Hypothalamus (tissue), 51 donors: ENCODE measurements around the gene DLG3.
A peak's percentile ranks its signal among the peaks of the same experiment; 100 is the strongest.
"Not testable (repeated sequence)": the region's sequence is repeated elsewhere in the genome, so short reads cannot be mapped to it uniquely, and the experiment has no call there.

Source experiments
- DNase-seq, 51 donors: peaks; one replicate each; lab custom pipeline; 2025; lab: John Stamatoyannopoulos, UW

The DLG3 gene

DNA sequence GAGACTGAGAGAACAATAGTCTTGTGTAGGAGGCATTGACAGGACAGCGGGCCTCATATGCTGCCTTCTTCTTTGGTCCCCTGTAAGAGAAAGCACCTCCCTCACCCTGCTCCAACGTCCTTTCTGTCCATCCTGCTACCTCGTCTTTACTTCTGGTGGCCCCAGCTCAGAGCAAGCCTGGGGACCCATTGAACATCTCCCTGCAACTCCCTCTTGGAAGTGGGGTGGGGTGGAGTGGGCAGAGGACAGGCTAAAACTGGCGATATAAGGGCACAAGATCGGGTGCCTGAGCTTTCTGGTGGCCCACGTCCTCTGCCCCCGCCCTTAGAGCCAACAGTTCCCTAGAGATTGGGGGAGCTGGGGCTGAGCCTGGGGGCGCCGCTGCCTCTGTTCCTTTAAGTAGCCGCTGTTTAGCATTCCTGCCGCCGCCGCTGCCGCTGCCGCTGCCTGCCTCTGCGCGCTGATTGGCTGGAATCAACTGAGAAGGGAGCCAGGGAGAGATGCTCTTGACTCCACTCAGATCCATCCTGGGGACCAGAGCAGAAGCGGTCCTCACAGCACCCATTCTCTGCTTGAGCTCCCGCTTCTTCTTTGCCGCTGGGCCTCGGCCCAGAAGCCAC, at the start of gene DLG3:
Gene DLG3 (plus strand): TSS at position 510 of the 620 bp plus-strand sequence. CDS start 367 bp downstream, outside the sequence.
- DNase-seq = peak in 42 of 51 donors; percentile 0 to 77 (median 44)

DNA sequence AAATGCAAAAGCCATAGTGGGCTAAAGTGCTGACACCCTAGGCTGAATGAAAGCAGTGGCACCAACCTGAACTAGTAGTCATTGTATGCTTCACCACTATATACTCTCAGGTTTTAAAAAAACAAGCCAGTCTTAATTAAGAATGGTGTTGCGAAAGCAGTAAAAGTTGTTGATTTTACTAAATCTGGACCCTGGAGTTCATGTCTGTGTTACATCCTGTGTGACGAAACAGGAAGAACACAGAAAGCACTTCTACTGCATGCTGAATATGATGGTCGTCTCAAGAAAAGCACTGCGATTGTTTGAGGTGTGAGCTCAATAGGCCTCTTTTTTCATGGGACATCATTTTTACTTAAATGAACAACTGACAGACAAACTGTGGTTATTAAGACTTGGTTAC, 45.7 kb upstream of the DLG3 start:
- DNase-seq = no peak

DNA sequence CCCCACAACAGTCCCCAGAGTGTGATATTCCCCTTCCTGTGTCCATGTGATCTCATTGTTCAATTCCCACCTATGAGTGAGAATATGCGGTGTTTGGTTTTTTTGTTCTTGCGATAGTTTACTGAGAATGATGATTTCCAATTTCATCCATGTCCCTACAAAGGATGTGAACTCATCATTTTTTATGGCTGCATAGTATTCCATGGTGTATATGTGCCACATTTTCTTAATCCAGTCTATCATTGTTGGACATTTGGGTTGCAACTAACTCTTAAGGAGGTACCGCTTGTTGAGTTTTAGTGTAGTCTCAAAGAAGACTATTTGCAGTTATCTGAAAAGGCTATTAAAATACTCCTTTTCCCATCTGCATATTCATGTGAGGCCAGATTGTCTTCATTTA, 44.5 kb upstream of the DLG3 start:
- not testable (repeated sequence) for DNase-seq

DNA sequence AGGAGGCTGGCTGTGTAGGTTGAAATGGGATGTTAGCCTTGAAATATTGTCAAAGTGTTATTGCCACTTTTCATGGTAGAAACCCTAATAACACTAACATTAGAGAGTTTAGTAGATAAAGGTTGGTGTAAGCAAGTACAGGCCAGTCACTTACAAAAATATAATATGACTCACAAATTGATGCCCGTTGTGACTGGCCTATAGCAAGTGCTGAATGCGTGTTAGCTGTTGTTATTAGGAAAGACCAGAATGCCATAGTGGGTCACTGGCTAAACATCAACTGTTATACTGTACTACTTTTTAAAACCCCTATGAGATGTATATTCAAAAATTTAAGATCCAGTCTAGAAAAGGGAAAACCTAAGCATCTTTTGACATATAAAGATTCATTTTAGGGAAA, 41.9 kb upstream of the DLG3 start:
- no peak for DNase-seq

DNA sequence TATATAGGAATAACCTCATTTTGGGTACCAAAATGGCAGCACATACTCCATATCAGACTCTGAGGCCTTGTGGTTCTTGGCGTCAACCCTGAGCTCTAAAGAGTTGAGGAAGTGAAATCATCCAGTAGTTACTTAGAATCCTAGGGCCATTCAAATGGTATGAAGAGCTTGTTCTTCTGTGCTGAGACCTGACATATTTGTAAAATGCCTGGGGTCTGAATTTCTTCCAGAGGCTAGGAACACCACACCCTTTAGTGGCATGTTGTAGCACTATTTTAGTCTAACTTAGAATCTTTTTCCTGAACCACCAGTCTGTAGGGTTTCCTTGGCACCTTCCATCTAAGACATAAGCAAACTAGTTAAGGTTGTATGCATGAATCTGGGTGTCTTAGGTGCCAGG, 39.6 kb upstream of the DLG3 start:
- DNase-seq = no peak

DNA sequence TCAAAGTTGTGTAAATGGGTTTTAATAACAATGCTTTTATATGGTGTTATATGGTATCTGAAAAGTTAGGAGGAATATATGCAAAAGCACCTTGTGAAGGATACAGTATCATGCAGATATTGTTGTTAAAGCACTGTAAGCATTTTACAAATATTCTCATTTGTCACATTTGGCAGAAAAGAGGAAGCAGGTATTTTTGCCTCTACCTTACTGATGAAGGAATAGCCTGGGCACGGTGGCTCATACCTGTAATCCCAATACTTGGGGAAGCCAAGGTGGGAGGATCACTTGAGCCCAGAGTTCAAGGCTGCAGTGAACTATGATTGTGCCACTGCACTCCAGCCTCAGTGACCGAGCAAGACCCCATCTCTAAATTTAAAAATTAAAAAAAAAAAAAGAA, 33.7 kb upstream of the DLG3 start:
- no peak for DNase-seq

DNA sequence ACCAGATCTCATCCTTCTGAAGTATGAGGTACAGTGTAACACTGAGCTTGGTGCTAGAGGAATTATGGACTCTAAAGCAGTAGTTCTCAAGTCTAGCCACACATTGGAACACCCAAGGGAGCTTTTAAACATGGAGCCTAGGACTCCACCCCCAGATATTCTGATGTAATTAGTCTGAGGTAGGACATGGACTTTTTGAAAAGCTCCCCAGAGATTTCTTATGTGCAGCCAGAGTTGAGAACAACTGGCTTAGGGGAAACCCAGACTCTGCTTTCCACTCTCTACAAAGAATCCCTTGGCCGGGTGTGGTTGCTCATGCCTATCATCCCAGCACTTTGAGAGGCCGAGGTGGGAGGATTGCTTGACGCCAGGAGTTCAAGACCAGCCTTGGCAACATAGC, 33.2 kb upstream of the DLG3 start:
- no peak for DNase-seq

DNA sequence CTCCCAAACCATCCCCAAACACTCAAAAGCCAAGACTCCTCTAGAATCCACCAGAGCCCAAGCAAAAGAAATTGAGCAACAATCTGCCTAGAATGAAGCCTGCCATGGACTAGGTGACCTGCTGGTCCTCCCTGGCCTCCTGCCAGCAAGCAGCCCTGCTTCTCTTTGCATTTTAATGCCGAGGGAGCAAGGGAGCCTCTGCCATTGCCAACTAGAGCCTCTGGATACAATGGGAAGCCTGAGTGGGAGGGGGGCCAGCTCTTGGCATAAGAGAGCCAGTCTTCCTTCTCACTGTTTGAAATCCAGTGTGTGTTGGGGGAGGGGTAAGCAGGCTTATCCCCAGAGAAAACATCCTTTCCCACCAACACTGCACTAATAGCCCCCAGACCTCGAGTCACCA, 23.0 kb upstream of the DLG3 start:
- peak in 34 of 51 donors; percentile 2 to 81 (median 41) for DNase-seq

DNA sequence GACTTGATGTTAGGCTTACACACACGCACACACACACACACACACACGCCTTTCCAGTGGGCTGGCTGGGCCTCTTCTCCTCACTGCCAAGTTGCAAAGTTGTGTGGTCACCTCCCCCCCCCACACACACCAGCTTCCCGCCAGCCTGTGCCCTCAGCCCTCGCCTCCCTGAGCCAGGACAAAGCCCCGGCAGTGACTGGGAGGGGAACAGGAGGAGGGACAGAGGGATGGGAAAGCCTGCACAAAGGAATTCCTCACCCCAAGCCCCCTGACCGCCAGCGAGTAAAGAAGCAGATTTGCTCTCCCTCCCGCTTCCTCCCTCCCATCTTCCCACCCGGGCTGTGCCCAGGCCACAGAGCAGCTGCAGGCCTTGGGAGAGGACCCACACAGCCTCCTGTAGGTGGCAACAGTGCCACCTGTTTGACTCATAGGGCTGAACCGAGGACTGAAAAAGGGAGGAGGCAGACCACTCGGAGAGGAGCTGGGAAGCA, 21.7 kb upstream of the DLG3 start, which contains the start of gene GDPD2:
Gene GDPD2 (plus strand): TSS at position 464 of the 491 bp plus-strand sequence. CDS start 1,671 bp downstream, outside the sequence.
- DNase-seq = peak in 29 of 51 donors; percentile 2 to 74 (median 36)

DNA sequence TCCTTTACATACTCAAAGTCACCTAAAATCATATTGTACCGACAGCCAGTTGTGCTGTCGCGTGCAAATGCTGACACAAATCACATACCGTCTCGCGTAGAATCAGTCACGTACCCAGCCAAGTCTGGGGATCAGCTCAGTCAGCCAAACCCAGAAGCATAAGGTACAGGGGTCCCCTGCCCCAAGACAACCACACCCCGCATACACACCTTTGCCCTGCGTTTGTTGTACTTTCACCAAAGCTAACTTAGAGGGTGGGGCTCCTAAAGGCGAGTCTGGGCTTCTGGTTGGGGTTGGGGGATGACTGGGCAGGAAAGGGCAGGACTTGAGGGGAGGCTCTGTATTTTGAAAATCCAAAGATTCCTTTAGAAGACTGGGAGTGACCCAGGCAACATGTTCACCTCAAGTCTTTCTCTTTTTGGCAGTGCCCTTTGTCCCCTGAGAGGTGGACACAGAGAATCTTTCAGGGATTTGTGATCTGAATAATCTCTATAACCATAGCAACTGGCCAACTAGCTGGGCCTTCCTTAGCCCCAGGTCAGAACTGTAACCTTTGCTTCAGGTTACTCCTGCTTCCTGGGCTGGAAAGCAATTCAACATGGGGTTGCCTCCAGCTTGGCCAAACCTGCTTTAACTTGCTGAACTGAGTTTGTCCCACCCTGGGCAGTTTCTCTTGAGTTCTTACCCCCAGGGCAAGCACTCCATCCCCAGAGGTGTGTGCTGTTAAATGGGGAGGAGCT, 20.5 kb upstream of the DLG3 start:
- no peak for DNase-seq

DNA sequence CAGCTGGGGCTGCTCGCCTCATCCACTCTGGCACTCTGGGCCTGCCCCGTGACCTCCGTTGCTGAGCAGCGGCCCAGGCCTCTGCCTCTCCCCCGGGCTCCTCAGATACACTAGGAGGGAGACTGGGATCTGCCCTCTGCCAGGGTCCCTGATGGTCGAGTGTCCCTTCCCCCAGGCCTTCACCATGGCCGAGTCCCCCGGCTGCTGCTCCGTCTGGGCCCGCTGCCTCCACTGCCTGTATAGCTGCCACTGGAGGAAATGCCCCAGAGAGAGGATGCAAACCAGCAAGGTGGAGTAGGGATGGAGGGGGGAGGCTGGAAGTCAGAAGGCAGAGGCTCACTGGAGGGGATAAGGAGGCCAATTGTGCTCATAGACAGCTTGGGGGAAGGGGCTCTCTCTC, 19.8 kb upstream of the DLG3 start:
- peak in 2 of 51 donors; percentile 1 to 4 for DNase-seq

DNA sequence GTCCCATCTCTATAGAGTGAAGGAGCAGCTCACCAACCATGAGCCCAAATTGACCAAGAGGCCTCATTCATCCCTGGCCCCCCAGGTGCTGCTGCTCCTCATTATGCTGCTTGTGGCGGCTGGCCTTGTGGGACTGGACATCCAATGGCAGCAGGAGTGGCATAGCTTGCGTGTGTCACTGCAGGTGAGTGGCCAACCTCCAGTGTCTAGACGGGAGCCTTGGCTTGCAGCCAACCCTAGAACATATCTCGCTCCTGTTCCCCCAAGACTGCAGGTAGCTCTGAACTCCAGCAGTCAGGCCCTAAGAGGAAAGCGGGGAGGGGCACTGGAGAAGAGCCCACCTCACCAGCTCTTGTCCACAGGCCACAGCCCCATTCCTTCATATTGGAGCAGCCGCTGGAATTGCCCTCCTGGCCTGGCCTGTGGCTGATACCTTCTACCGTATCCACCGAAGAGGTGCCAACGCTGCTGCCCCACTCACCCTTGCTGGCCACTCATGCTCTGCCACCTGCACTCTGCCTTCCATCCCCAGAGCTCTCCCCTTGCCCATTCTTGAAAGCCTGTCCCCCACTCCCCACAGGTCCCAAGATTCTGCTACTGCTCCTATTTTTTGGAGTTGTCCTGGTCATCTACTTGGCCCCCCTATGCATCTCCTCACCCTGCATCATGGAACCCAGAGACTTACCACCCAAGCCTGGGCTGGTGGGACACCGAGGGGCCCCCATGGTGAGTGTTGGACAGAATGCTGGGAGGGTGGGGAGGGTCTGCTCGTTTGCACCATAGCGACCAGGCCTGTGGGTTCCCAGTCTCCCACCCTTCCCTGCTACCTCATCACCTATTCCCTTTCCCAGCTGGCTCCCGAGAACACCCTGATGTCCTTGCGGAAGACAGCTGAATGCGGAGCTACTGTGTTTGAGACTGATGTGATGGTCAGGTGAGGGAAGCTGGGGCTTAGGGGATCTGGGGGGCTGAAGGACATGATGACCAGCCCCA, 18.1 kb upstream of the DLG3 start:
- no peak for DNase-seq

DNA sequence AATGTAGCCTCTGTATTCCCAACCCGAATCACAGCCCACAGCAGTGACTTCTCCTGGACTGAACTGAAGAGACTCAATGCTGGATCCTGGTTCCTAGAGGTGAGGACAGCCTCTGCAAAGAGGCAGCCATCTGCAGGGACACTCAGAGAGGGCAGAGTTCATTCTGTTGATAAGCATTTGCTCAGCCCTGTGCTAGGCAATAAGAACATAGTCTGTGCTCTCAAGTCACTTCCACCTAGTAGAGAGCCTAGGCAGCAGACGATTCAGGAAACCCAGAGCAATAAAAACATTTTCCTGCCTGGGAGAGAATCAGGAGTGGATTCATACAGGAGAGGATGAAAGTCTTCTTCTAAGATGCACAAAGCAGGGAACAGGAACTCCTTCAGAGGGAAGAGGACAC, 17.3 kb upstream of the DLG3 start:
- DNase-seq = no peak

DNA sequence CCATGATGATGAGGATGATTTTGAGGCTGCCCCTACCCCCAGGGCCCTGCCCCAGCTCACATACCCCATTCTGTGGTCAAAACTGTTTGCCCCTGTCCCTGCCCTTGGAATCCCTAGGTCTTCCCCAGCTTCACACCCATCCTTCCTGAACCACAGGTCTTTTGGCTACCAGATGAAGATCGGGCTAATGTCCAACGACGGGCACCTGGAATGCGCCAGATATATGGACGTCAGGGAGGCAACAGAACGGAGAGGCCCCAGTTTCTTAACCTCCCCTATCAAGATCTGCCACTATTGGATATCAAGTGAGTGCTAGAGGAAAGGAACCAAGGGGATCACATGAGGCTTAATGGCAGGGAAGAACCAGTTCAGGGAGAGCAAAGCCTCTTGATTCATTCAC, 14.9 kb upstream of the DLG3 start:
- DNase-seq = no peak

DNA sequence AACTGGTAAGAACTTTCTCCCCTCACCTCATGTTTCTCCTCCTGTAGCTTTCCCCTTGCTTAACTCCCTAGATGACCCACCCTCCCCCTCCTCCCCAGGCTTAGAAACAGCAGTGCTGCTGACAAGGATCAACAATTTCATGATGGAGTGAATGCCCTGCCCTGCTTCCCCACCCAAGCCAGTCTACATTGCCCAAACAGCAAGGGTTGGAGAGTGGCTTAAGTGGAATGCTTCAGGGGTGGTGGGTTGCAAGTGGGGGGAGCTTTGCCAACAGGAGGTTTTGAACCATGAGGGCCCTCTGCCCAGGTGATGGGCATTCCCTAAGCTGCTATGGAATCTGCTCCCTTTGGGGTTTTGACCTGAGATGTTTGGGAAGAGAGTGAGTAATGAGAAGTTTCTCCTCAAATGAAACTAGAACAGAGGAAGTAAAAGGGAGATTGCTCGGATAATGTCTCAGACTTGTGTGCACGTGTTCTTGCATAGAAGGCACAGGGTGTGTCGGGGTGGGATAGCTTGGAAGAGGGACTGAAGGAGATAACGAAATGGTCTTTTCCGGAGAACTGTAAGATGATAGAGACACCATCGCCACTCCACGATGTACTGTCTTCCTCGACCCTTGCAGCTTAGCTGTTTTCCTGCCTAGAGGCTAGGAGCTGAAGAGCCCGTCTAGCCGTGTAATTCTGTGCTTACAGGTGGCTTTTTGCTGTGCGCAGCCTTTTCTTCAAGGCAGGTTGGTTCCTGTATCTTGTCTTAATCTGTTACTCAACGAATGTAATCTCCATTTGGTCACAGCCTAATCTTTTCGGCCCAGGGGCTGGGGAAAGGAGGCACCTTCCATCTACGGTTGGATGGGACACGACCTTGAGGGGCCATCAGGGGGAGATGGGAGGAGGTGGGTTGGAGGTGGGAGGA, 11.4 kb upstream of the DLG3 start:
- peak in 2 of 51 donors; percentile 21 to 52 for DNase-seq

DNA sequence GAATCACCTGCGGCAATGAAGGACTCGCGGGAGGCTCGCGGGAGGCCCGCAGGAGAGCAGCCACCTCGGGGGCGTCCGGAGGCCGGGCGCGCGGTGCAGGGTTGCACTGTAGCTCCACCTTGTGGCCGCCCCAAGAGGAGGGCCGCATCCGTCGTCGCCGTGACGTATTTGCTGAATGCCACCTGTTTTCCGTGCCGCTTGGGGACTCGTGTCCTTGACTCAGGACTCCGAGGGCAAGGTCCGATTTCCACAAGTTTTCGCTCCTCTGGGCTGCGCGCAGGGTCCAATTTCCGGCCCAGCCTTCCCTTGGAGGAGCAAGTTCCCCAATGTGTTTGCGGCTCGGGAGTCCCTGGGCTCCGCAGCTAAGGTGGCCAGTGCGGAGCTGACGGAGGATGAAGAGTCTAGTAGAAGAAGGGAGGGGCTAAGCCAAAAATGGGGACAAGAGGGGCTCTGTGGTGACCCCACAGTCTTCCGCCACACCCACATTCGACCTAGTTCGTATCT, 10.7 kb upstream of the DLG3 start:
- DNase-seq = peak in 47 of 51 donors; percentile 0 to 74 (median 47)

DNA sequence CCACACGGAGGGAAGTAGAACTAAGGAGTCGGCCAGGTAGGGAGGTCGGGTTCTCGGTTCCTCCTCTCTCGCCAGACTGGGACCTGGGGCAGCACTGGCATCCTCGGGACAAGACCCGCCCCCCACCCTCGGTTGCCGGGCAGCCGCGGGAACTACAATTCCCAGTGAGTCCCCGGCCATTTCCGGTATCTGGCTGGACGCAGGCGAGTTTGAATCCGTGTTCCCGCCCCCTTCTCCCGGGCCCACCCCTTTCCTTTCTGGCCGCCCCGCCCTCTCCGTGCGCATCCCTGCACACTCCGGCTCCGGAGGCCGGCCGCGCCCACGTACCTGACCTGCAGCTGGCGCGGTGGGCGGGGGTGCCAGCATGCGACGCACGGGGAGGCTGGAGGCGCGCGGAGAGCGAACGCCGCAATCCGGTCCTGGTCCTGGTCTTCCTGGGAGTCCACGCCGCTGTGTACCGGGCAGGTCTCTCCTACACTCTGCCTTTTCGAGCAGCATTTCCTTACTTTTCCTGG, 10.2 kb upstream of the DLG3 start:
- DNase-seq = peak in 50 of 51 donors; percentile 3 to 89 (median 70)

DNA sequence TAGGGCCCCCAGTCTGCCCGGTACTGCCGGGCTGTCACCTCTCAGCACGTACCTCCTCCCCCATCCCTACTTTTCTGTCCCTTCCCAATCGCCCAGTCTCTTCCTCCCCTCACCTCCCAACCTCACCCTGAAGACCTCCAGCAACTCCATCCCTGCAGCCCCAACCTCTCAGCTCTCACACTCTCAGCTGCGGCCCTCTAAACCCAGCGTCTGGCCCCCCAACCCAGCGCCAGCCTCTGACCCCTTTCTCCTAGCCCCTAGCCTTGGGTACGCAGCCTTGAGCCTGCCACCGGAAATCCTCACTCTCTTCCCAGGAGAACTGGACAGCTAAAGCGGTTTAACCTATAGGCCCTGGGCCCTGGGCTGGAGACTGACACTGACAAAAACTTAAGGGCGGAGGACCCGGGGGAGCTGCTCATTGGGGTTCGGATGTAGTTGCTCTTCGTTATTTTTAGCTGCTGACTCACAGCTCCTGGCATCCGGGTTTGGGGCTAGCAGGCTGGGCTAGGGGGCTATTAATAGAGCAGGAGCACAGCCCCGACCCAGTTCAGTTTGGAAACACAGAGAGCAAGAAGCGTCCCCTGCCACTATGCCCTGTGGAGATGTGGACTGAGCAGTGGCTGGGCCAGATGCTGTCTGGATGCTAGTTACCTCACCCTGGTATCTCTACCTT, 9.6 kb upstream of the DLG3 start:
- DNase-seq = peak in 9 of 51 donors; percentile 1 to 27 (median 8)

DNA sequence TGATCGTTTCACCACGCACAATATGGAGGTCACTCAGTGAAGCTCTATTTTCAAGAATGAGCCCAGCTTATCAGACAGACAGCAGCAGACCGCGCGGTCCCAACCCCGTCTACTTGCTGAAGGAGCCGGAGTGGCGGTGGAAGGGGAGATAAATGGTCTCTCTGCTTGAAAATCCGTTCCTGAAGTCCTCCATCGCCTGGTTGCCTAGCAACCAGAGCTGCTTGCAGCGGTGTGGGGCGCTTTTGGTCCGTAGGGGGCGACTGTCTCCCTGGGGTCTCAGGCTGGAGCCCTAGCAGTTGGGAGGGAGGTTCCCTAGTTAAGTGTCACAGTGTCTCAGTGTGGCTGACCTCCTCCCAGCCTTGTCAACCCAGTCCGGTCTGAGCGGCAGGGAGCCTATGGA, 8.3 kb upstream of the DLG3 start:
- peak in 9 of 51 donors; percentile 0 to 20 (median 7) for DNase-seq
